Measurements from ENCODE around the gene ADGRF1.

Gene ADGRF1

GRCh38 chr6:46954837-46955451, 87.2 kb downstream of the ADGRF1 start:
- Histone ChIP-seq H3K36me3 (ENCODE audit: control insufficient read depth in 1 of 2, insufficient read depth in 2 of 2, low read length in 2 of 2) (no peaks in the 10 kb centered on the region), H3K27me3 (ENCODE audit: low read depth, low read length) (no peaks in the 10 kb centered on the region), H3K4me1 (ENCODE audit: control insufficient read depth in 1 of 2, insufficient read depth in 2 of 2, low read length in 2 of 2) (no peaks in the 10 kb centered on the region), H3K27ac (ENCODE audit: low read length) (no peak overlapping the region), H3K4me3 (ENCODE audit: low read depth in 1 of 2, low read length in 2 of 2) (no peak overlapping the region), H3K9me3 (ENCODE audit: control insufficient read depth in 1 of 2, low read length in 2 of 2) (no peaks in the 10 kb centered on the region)

DNA sequence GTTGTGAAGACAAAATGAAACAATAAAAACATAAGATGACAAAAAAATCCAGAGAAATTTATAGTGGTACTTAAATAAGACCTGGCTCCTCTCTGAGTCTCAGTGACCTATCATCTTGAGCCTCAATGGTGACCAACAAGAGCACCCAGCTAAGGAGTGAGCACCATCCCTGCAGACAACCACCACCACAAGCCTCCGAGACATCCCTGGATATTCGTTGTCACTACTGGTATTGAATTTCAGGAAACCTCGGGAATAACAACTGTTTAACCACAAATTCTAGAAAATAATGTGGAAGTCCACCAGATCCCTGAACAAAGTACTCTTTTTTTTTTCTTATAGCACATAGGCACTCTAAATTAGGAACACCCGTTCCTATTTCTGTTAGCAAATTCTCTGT, 88.2 kb downstream of the ADGRF1 start:
- Histone ChIP-seq H3K4me3 (ENCODE audit: low read depth in 1 of 2, low read length in 2 of 2) (no peak overlapping the region), H3K4me1 (ENCODE audit: control insufficient read depth in 1 of 2, insufficient read depth in 2 of 2, low read length in 2 of 2) (no peaks in the 10 kb centered on the region), H3K36me3 (ENCODE audit: control insufficient read depth in 1 of 2, insufficient read depth in 2 of 2, low read length in 2 of 2) (no peaks in the 10 kb centered on the region), H3K27me3 (ENCODE audit: low read depth, low read length) (no peaks in the 10 kb centered on the region), H3K9me3 (ENCODE audit: control insufficient read depth in 1 of 2, low read length in 2 of 2) (no peaks in the 10 kb centered on the region), H3K27ac (ENCODE audit: low read length) (no peak overlapping the region)

DNA sequence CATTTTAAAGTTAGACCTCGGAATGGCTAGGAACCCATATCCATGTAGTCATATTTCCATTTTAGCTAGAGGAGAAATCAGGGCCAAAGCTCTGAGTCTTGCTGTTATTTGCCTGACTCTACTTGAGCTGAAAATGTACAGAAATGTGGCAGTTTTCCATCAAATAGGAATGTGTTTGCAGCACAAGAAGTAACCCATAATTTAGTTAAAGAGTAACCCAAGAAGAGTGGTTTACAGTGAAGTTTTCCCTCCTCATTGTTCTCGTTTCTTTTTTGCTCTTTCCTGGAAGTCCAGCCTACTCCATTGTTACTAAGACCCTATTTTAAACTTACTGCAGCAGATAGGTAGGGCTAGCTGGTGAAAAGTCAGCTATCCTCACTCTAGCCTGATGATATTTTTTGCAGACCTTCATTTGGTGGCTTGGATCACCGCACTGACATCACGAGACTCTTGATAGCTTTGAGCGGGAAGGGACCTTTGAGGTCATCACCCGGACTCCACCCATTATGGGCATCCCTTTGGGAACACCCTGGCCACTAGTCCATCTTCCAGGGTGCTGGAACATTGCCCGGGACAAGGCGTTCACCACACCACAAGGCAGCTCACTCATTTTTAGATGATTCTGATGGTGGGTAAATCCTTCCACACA, 92.4 kb downstream of the ADGRF1 start:
- Histone ChIP-seq H3K36me3 (ENCODE audit: control insufficient read depth in 1 of 2, insufficient read depth in 2 of 2, low read length in 2 of 2) (no peaks in the 10 kb centered on the region), H3K27me3 (ENCODE audit: low read depth, low read length) (no peaks in the 10 kb centered on the region), H3K9me3 (ENCODE audit: control insufficient read depth in 1 of 2, low read length in 2 of 2) (no peaks in the 10 kb centered on the region), H3K27ac (ENCODE audit: low read length) (peak overlapping the region; percentile 26), H3K4me1 (ENCODE audit: control insufficient read depth in 1 of 2, insufficient read depth in 2 of 2, low read length in 2 of 2) (no peaks in the 10 kb centered on the region), H3K4me3 (ENCODE audit: low read depth in 1 of 2, low read length in 2 of 2) (no peak overlapping the region)

- Histone ChIP-seq H3K27ac (ENCODE audit: low read length) (peak overlapping the region; percentile 26), H3K4me1 (ENCODE audit: control insufficient read depth in 1 of 2, insufficient read depth in 2 of 2, low read length in 2 of 2) (no peaks in the 10 kb centered on the region), H3K4me3 (ENCODE audit: low read depth in 1 of 2, low read length in 2 of 2) (no peak overlapping the region), H3K27me3 (ENCODE audit: low read depth, low read length) (no peaks in the 10 kb centered on the region), H3K36me3 (ENCODE audit: control insufficient read depth in 1 of 2, insufficient read depth in 2 of 2, low read length in 2 of 2) (no peaks in the 10 kb centered on the region), H3K9me3 (ENCODE audit: control insufficient read depth in 1 of 2, low read length in 2 of 2) (no peaks in the 10 kb centered on the region)
Observed at GRCh38 chr6:46948699-46949098, 93.4 kb downstream of the ADGRF1 start.

Measured in muscle layer of duodenum (tissue), 2 donors.